Heart right ventricle (tissue), 16 donors: ENCODE measurements around the gene TTLL8. TPM values are rescaled to one million over a fixed set of nuclear protein-coding genes. Genes with fewer than 3 reads are reported as not detected.
A peak's percentile ranks its signal among the peaks of the same experiment; 100 is the strongest.

ENCODE experiments used
- ATAC-seq, 8 donors: fragments of 200-7000 bp; cut with Tn5 transposase; one replicate each; pipeline ENCODE4 v1.9.1; 2020; ENCODE audit warnings: mild to moderate bottlenecking in 8 of 8, moderate library complexity in 8 of 8, moderate number of reproducible peaks in 1 of 8
- DNase-seq, 2 donors: peaks; one replicate each; pipeline ENCODE4 v3.0.0-alpha.2; 2020
- H3K27ac ChIP-seq, 10 donors: fragments of 200-600 bp; sonication (generic) in 2 of 10; one replicate each; pipeline versions ENCODE4 v1.5.0 to v1.8.0; 2020 to 2022; ENCODE audit warnings: mild to moderate bottlenecking in 3 of 10
- H3K27me3 ChIP-seq, 7 donors: fragments of 200-600 bp; one replicate each; pipeline ENCODE4 v1.8.0; 2021 to 2022; ENCODE audit warnings: mild to moderate bottlenecking in 2 of 7
- H3K36me3 ChIP-seq, 9 donors: fragments of 200-600 bp; sonication (generic) in 1 of 9; one replicate each; pipeline versions ENCODE4 v1.5.0 to v1.8.0; 2020 to 2022; ENCODE audit warnings: mild to moderate bottlenecking in 2 of 9
- H3K4me1 ChIP-seq, 9 donors: fragments of 200-600 bp; sonication (generic) in 1 of 9; one replicate each; pipeline versions ENCODE4 v1.5.0 to v1.8.0; 2020 to 2022; ENCODE audit warnings: mild to moderate bottlenecking in 4 of 9
- H3K4me3 ChIP-seq, 10 donors: fragments of 200-600 bp; sonication (generic) in 2 of 10; one replicate each; pipeline versions ENCODE4 v1.5.0 to v1.8.0; 2020 to 2022; ENCODE audit warnings: mild to moderate bottlenecking in 7 of 10, moderate library complexity in 2 of 10
- H3K9me3 ChIP-seq, 11 donors: fragments of 200-600 bp in 10 of 11; sonication (generic) in 2 of 11; one replicate each; pipeline versions ENCODE4 v1.5.0 to v1.8.0; 2013 to 2022; ENCODE audit warnings: mild to moderate bottlenecking in 2 of 11, control low read depth in 1 of 11, moderate library complexity in 1 of 11
- WGBS, 2 donors: extraction: QIAGEN DNeasy Blood & Tissue Kit; methylation state at CpG; one replicate each; pipeline ENCODE4 v1.1.7; 2013; ENCODE audit warnings: inconsistent platforms in 1 of 2; 5-methylcytosine and 5-hydroxymethylcytosine counted together
- intact Hi-C, 10 donors: fragments of 100-400 bp; cut with DNase I; formaldehyde crosslinking; loops; one replicate each; pipeline versions ENCODE4 v1.11.1 to v1.14.2; 2022
- polyA plus RNA-seq, 2 donors: library from polyadenylated mRNA; stranded (reverse); fragments of 200-250 nt; gene quantifications; one replicate each; pipeline ENCODE4 v1.2.3, GENCODE V29; 2013
- total RNA-seq, 10 donors: library from RNA; stranded (reverse); fragmentation: NEBNext Ultra II Directional in 3 of 10; extraction: Animal tissue kit (Norgen Biotek cat#: 25700) in 3 of 10; gene quantifications; one replicate each; pipeline versions ENCODE4 v1.2.1 to v1.2.4, GENCODE V29; 2021 to 2023
- TF ChIP-seq, protein P1 (sequence below), 9 donors: fragments of 200-600 bp; sonication (generic) in 2 of 9; IDR thresholded peaks; one replicate each; pipeline versions ENCODE4 v1.5.0 to v1.8.0; 2021 to 2022; ENCODE audit warnings: antibody characterized with exemption in 9 of 9, mild to moderate bottlenecking in 5 of 9, moderate library complexity in 1 of 9
- donor health status: Arrhythmogenic right ventricular cardiomyopathy.
- donor health status: ischemic (EF 13 %, LVEDD 7.1; RV severe dilation, severe dysfunction).
- donor health status: healthy with polysubstance abuse.
- donor health status: DM: no; HTN: yes; CAD: no.
- donor health status: DM: no; HTN: no; CAD: no.
- donor health status: ischemic (EF 25% LVEDD 6.9; RV normal size, moderate dysfunction).
- donor health status: ischemic (EF 25% LVEDD 5.7; RV mildly dilated, moderate dysfunction).
- donor health status: healthy.
- donor health status: DM: yes; HTN: yes; CAD: no.
- donor health status: Ischemic cardiomyopathy.
- donor health status: ischemic (EF 35%, LVEDD 5.7; RV mildly dilated, moderate dysfunction).
- donor health status: nonischemic (EF 11% LVEDD 7.7; RV severe dilation, severe dysfunction).
- donor health status: DM: yes; HTN: yes; CAD: no.
- donor health status: PGD.
- donor health status: ischemic (EF 29% LVEDD 5.4; RV normal size, mild dysfunction).
- donor health status: nonischemic (EF 23%, LVEDD 6.1; RV moderate dilation, normal function).

TTLL8 gene
- total and polyA plus RNA-seq, 12 donors, result not detected

DNA sequence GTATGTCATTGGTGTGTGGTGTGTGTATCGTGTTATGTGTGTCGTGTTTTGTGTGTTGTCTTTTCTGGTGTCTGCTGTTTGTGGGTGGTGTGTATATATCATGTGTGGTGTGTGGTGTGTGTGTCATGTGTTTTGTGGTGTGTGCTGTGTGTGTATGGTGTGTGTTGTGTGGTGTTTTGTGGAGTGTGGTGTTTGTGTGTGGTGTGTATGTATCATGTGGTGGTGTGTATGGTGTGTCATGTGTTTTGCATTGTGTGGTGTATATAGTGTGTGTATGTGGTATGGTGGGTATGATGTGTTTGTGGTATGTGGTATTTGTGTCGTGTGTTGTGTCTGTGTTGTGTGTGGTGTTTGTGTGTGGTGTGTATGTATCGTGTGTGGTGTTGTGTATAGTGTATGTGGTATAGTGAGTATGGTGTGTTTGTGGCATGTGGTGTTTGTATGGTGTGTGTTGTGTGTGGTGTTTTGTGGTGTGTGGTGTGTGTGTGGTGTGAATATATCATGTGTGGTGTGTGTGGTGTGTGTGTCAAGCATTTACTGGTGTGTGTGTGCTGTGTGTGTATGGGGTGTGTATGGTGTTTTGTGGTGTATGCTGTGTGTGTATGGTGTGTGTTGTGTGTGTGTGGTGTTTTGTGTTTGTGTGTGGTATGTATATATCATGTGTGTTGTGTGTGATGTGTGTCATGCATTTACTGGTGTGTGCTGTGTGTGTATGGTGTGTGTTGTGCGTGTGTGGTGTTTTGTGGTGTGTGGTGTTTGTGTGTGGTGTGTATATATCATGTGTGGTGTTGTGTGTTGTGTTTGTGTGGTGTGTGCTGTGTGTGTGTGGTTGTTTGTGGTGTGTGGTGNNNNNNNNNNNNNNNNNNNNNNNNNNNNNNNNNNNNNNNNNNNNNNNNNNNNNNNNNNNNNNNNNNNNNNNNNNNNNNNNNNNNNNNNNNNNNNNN lies 84.8 kb downstream of the TTLL8 start:
- peaks cover 0 to 10% (median 0%) of the 10 kb centered on the region in 7 donors for H3K27me3 ChIP-seq
- H3K4me1 ChIP-seq, result peaks cover 0 to 39% (median 22%) of the 10 kb centered on the region in 9 donors
- peaks cover 0 to 1% (median 0%) of the 10 kb centered on the region in 11 donors for H3K9me3 ChIP-seq
- intact Hi-C loops, result loop anchor here in 3 of 10 donors (5.0 kb wide), 1 partner anchor 41 kb away; no protein-coding TSS in a partner anchor
- no peak for ATAC-seq
- H3K4me3 ChIP-seq, result no peak overlapping the region
- H3K36me3 ChIP-seq, result no peaks in the 10 kb centered on the region
- TF ChIP-seq, protein P1, sequence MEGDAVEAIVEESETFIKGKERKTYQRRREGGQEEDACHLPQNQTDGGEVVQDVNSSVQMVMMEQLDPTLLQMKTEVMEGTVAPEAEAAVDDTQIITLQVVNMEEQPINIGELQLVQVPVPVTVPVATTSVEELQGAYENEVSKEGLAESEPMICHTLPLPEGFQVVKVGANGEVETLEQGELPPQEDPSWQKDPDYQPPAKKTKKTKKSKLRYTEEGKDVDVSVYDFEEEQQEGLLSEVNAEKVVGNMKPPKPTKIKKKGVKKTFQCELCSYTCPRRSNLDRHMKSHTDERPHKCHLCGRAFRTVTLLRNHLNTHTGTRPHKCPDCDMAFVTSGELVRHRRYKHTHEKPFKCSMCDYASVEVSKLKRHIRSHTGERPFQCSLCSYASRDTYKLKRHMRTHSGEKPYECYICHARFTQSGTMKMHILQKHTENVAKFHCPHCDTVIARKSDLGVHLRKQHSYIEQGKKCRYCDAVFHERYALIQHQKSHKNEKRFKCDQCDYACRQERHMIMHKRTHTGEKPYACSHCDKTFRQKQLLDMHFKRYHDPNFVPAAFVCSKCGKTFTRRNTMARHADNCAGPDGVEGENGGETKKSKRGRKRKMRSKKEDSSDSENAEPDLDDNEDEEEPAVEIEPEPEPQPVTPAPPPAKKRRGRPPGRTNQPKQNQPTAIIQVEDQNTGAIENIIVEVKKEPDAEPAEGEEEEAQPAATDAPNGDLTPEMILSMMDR (IDR thresholded peaks at IDR 0.05), result no peak
- no peak for DNase-seq
- no peak overlapping the region for H3K27ac ChIP-seq
- WGBS, 2 donors, result 92 to 95% methylated on average over 5 of the region's 5 CpGs

DNA sequence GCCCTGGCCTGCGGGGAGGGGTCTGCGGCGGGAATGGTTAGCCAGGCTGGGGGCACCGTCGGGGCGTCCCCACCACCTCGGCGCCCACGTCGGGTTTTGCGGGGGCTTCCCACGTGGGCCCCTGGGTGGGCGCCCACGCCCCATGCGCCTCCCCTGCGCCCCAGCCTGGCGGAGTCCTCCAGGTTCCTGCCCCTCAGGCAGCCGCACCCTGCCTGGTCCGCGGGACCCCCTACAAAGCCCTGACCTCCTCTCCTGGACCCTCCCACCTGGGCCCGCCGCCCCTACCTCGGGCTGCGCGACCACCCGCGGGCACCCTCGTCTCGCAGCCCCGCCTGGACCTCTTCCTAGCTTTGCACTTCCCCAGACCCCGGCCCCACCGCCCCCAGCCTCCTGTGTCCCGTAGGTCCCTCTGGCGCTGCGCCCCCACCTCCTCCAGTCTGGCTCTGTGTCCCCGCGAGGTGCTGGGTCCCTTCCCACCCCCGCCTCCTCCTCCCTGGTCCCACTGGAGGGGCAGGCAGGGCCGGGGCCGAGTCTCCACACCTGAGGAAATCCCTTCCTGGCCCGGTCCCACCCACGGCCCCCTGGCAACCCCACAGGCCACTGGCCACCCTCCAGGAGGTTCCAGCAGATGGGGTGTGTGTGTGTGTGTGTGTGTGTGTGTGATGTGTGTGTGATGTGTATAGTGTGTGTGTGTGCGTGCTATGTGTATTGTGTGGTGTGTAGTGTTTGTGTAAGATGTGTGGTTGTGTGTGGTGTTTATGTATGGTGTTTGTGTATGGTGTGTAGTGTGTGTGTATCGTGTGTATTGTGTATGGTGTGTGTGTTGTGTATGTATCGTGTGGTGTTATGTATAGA lies 85.7 kb downstream of the TTLL8 start:
- ATAC-seq (no peak), DNase-seq (peak; percentile 9 to 30)
- intact Hi-C loops, result loop anchor here in 3 of 10 donors (5.0 kb wide), 1 partner anchor 40 kb away; no protein-coding TSS in a partner anchor
- Histone ChIP-seq H3K27ac (peak overlapping the region in 3 of 10 donors; percentile 93 to 99 (median 94)), H3K4me1 (peaks cover 4 to 48% (median 28%) of the 10 kb centered on the region in 9 donors), H3K36me3 (no peaks in the 10 kb centered on the region), H3K4me3 (peak overlapping the region in 4 of 10 donors; percentile 35 to 60 (median 54)), H3K9me3 (no peaks in the 10 kb centered on the region), H3K27me3 (peaks cover 0 to 10% (median 0%) of the 10 kb centered on the region in 7 donors)
- 48 to 54% methylated on average over 40 to 45 of the region's 45 CpGs for WGBS, 2 donors
- TF ChIP-seq, protein P1 (IDR thresholded peaks at IDR 0.05), result no peak

DNA sequence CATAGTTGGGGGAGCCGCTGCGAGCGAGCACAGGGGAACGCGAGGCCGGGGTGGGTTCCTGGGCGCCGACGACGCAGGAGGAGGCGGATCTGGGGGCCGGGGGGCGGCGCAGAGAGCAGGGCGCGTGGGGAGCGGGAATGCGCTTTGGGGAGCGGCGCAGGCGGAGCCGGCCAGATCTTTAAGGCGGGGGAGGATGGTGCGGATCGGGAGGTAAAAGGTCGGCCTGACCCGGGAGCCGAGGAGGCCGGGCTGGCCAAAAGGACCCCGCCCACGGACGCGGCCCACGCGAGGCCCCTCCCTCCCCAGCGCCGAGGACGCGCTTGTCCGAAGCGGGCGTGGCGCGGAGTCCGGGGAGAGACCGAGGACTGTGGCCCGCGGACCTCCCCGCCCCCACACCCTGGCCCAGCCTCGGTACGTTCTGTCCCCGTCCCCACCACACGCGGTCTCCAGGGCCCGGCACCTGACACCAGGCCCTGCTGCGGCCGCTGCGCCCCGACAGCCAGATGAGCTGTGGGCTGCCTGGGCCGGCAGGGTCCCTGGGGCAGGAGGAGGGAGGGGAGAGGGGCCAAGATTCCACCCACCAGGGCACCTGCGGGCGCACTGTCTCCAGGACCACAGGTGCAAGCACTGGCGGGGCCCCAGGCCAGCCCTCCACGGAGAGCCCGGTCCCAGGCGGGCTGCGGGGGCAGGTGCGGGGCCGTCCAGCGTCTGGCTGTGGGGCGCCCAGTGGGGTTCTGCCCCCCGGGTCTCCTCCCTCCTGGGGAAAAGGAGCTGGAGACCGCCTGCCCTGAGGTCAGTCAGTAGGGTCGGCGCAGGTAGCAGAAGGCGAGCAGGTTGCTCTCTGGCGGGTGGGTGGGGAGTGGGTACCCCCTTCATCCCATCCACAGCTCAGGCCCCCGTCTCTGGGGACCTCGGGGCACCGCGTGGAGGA lies 86.6 kb downstream of the TTLL8 start:
- H3K27ac ChIP-seq, result peak overlapping the region; percentile 8 to 99 (median 86)
- intact Hi-C loops, result loop anchor here in 4 of 10 donors (2.0 to 5.0 kb wide), 2 partner anchors 35 to 39 kb away; no protein-coding TSS in a partner anchor
- H3K9me3 ChIP-seq, result no peaks in the 10 kb centered on the region
- peak; percentile 45 to 80 (median 66) for ATAC-seq
- peaks cover 0 to 10% (median 0%) of the 10 kb centered on the region in 7 donors for H3K27me3 ChIP-seq
- WGBS, 2 donors, result 10 to 12% methylated on average over 53 to 76 of the region's 81 CpGs
- H3K36me3 ChIP-seq, result no peaks in the 10 kb centered on the region
- peak; percentile 70 to 87 for DNase-seq
- TF ChIP-seq, protein P1 (IDR thresholded peaks at IDR 0.05), result no peak
- H3K4me1 ChIP-seq, result peaks cover 10 to 57% (median 37%) of the 10 kb centered on the region in 9 donors
- H3K4me3 ChIP-seq, result peak overlapping the region; percentile 35 to 60 (median 54)
